Neural cell (in vitro differentiated cells): ENCODE measurements around the gene ADAP2. TPM values are rescaled to one million over a fixed set of nuclear protein-coding genes. Genes with fewer than 3 reads are reported as not detected.

ENCODE experiments used
- H2AFZ ChIP-seq: fragments of 200-600, 300-800 bp; sonication (generic), shearing (Covaris generic); 2 replicates; pipeline ENCODE4 v1.6.0; 2014; ENCODE audit warnings: low read depth, mild to moderate bottlenecking, antibody characterized with exemption, low read length, moderate library complexity
- H3F3A ChIP-seq: fragments of 200-600 bp; shearing (Covaris generic); 2 replicates; pipeline ENCODE4 v1.6.1; 2016; ENCODE audit warnings: mild to moderate bottlenecking, moderate library complexity, mixed read lengths, antibody characterized with exemption, low read length; ENCODE audit not compliant: insufficient read depth, poor library complexity, severe bottlenecking
- H3K27ac ChIP-seq: fragments of 200-600, 300-800 bp; sonication (generic), shearing (Covaris generic); 2 replicates; pipeline ENCODE4 v1.5.1; 2014; ENCODE audit warnings: mild to moderate bottlenecking, low read length, moderate library complexity
- H3K27me3 ChIP-seq: fragments of 300-800, 200-600 bp; sonication (generic), shearing (Covaris generic); 2 replicates; pipeline ENCODE4 v1.6.0; 2014; ENCODE audit warnings: mild to moderate bottlenecking, low read depth, low read length, moderate library complexity; ENCODE audit not compliant: insufficient read depth
- H3K36me3 ChIP-seq: fragments of 300-800, 200-600 bp; sonication (generic), shearing (Covaris generic); 2 replicates; pipeline ENCODE4 v1.5.1; 2014; ENCODE audit warnings: mild to moderate bottlenecking, antibody characterized with exemption, low read length, moderate library complexity; ENCODE audit not compliant: insufficient read depth
- H3K4me2 ChIP-seq: fragments of 300-800, 200-600 bp; sonication (generic), shearing (Covaris generic); 2 replicates; pipeline ENCODE4 v1.6.0; 2014; ENCODE audit warnings: mild to moderate bottlenecking, low read length
- H3K4me3 ChIP-seq: fragments of 300-800, 200-600 bp; sonication (generic), shearing (Covaris generic); 2 replicates; pipeline ENCODE4 v1.5.1; 2014; ENCODE audit warnings: mild to moderate bottlenecking, low read length, moderate library complexity
- H3K79me2 ChIP-seq: fragments of 200-600 bp; shearing (Covaris generic); replicated peaks from 2 replicates; pipeline ENCODE4 v1.6.0; 2014; ENCODE audit warnings: mild to moderate bottlenecking, low read length, moderate library complexity; ENCODE audit not compliant: insufficient read depth
- H3K9ac ChIP-seq: fragments of 300-800, 200-600 bp; sonication (generic), shearing (Covaris generic); 2 replicates; pipeline ENCODE4 v1.6.1; 2016; ENCODE audit warnings: mild to moderate bottlenecking, low read length, mixed read lengths
- H3K9me2 ChIP-seq: fragments of 200-600 bp; shearing (Covaris generic); 2 replicates; pipeline ENCODE4 v1.6.1; 2016; ENCODE audit warnings: mild to moderate bottlenecking, low read length, mixed read lengths; ENCODE audit not compliant: insufficient read depth
- H3K9me3 ChIP-seq: fragments of 200-600, 300-800 bp; sonication (generic), shearing (Covaris generic); 2 replicates; pipeline ENCODE4 v1.6.1; 2016; ENCODE audit warnings: mild to moderate bottlenecking, mixed run types, low read length, moderate library complexity, mixed read lengths
- H4K20me1 ChIP-seq: fragments of 200-600 bp; shearing (Covaris generic); 2 replicates; pipeline ENCODE4 v1.6.1; 2016; ENCODE audit warnings: mild to moderate bottlenecking, mixed run types; ENCODE audit not compliant: insufficient read depth
- EP300 ChIP-seq: fragments of 450-650 bp; conservative IDR thresholded peaks from 2 replicates; pipeline ENCODE4 v1.6.1; 2014; ENCODE audit warnings: antibody characterized with exemption, mild to moderate bottlenecking, moderate library complexity; ENCODE audit not compliant: poor library complexity, severe bottlenecking
- EZH2 ChIP-seq: fragments of 200-600, 300-800 bp; shearing (Covaris generic), sonication (generic); IDR thresholded peaks from 2 replicates; pipeline ENCODE4 v1.6.1; 2014; ENCODE audit warnings: antibody characterized with exemption, low read length, borderline replicate concordance, mild to moderate bottlenecking; ENCODE audit not compliant: insufficient read depth, poor library complexity, severe bottlenecking
- MXI1 ChIP-seq: fragments of 450-650 bp; conservative IDR thresholded peaks from 2 replicates; pipeline ENCODE4 v1.6.1; 2014; ENCODE audit warnings: antibody characterized with exemption, mild to moderate bottlenecking; ENCODE audit not compliant: poor library complexity, severe bottlenecking
- POLR2AphosphoS5 ChIP-seq: IDR thresholded peaks from 2 replicates; pipeline ENCODE4 v1.6.1; 2012
- RAD21 ChIP-seq: fragments of 450-650 bp; conservative IDR thresholded peaks from 2 replicates; pipeline ENCODE4 v1.6.1; 2014; ENCODE audit warnings: antibody characterized with exemption, mild to moderate bottlenecking, moderate library complexity
- SMC3 ChIP-seq: fragments of 450-650 bp; conservative IDR thresholded peaks from 2 replicates; pipeline ENCODE4 v1.6.1; 2014; ENCODE audit warnings: antibody characterized with exemption, mild to moderate bottlenecking, moderate library complexity; ENCODE audit not compliant: poor library complexity
- TAF1 ChIP-seq: IDR thresholded peaks from 2 replicates; pipeline ENCODE4 v1.6.1; 2012; ENCODE audit warnings: low read depth
- polyA plus RNA-seq: library from polyadenylated mRNA; depleted of rRNA; stranded (reverse); fragments of >200 nt; gene quantifications from 2 replicates; pipeline ENCODE4 v1.2.3, GENCODE V29; 2014
- TF ChIP-seq, protein P1 (sequence below): IDR thresholded peaks from 2 replicates; pipeline ENCODE4 v1.6.1; 2012; ENCODE audit warnings: borderline replicate concordance
- TF ChIP-seq, protein P2 (sequence below): fragments of 450-650 bp; IDR thresholded peaks from 2 replicates; pipeline ENCODE4 v1.5.1; 2014; ENCODE audit warnings: antibody characterized with exemption, mild to moderate bottlenecking, moderate library complexity; ENCODE audit not compliant: poor library complexity, severe bottlenecking

The ADAP2 gene
- polyA plus RNA-seq, 1 donor from 2014 or later: 0.92 TPM

DNA sequence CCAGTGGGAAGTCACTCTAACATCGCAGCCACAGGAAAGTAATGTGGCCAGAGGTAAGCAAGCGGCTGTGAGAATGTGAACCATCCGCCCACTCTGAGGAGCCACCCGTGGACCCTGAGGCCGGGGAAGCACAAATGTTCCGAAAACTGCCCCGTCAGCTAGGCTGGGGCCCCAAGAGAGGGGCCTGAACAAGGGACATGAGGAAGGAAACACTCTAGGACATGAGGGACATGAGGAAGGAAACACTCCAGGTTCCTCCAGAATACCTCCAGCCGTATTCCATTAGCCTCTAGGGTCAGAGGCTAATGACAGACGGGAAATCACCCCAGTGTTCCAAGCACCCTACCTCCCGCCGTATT, 16.0 kb upstream of the ADAP2 start:
- H3K36me3 ChIP-seq: no peaks in the 10 kb centered on the region
- peaks cover 6% of the 10 kb centered on the region for H3K79me2 ChIP-seq
- H2AFZ ChIP-seq: peak overlapping the region; percentile 92
- no peaks in the 10 kb centered on the region for H3K9me2 ChIP-seq
- H3K4me2 ChIP-seq: peak overlapping the region; percentile 85
- H3K4me3 ChIP-seq: peak overlapping the region; percentile 79
- H3K9me3 ChIP-seq: no peaks in the 10 kb centered on the region
- no peaks in the 10 kb centered on the region for H4K20me1 ChIP-seq
- peak overlapping the region; percentile 84 for H3K9ac ChIP-seq
- no peaks in the 10 kb centered on the region for H3K27me3 ChIP-seq
- H3K27ac ChIP-seq: peak overlapping the region; percentile 78
- no peaks in the 10 kb centered on the region for H3F3A ChIP-seq
- TF ChIP-seq SMC3 (no peak), TAF1 (no peak), EP300 (no peak), RAD21 (no peak), POLR2AphosphoS5 (no peak), MXI1 (no peak), EZH2 (no peak)
- TF ChIP-seq, protein P1, sequence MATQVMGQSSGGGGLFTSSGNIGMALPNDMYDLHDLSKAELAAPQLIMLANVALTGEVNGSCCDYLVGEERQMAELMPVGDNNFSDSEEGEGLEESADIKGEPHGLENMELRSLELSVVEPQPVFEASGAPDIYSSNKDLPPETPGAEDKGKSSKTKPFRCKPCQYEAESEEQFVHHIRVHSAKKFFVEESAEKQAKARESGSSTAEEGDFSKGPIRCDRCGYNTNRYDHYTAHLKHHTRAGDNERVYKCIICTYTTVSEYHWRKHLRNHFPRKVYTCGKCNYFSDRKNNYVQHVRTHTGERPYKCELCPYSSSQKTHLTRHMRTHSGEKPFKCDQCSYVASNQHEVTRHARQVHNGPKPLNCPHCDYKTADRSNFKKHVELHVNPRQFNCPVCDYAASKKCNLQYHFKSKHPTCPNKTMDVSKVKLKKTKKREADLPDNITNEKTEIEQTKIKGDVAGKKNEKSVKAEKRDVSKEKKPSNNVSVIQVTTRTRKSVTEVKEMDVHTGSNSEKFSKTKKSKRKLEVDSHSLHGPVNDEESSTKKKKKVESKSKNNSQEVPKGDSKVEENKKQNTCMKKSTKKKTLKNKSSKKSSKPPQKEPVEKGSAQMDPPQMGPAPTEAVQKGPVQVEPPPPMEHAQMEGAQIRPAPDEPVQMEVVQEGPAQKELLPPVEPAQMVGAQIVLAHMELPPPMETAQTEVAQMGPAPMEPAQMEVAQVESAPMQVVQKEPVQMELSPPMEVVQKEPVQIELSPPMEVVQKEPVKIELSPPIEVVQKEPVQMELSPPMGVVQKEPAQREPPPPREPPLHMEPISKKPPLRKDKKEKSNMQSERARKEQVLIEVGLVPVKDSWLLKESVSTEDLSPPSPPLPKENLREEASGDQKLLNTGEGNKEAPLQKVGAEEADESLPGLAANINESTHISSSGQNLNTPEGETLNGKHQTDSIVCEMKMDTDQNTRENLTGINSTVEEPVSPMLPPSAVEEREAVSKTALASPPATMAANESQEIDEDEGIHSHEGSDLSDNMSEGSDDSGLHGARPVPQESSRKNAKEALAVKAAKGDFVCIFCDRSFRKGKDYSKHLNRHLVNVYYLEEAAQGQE: no peak
- TF ChIP-seq, protein P2, sequence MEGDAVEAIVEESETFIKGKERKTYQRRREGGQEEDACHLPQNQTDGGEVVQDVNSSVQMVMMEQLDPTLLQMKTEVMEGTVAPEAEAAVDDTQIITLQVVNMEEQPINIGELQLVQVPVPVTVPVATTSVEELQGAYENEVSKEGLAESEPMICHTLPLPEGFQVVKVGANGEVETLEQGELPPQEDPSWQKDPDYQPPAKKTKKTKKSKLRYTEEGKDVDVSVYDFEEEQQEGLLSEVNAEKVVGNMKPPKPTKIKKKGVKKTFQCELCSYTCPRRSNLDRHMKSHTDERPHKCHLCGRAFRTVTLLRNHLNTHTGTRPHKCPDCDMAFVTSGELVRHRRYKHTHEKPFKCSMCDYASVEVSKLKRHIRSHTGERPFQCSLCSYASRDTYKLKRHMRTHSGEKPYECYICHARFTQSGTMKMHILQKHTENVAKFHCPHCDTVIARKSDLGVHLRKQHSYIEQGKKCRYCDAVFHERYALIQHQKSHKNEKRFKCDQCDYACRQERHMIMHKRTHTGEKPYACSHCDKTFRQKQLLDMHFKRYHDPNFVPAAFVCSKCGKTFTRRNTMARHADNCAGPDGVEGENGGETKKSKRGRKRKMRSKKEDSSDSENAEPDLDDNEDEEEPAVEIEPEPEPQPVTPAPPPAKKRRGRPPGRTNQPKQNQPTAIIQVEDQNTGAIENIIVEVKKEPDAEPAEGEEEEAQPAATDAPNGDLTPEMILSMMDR: no peak

GRCh38 chr17:30906101-30906911, 15.4 kb upstream of the ADAP2 start, which contains the start of gene TEFM:
Gene TEFM, minus strand, starts transcription at chr17:30906238. Its CDS starts 40 bp downstream, at chr17:30906198.
- TF ChIP-seq TAF1 (peak; percentile 92), RAD21 (no peak), EP300 (no peak), EZH2 (no peak), POLR2AphosphoS5 (peak; percentile 79), SMC3 (peak; percentile 52), MXI1 (peak; percentile 63)
- TF ChIP-seq, protein P1: peak; percentile 40
- TF ChIP-seq, protein P2: no peak
- H3K27ac ChIP-seq: peak within 1 kb of the TSS; percentile 78
- H3K4me2 ChIP-seq: peak within 1 kb of the TSS; percentile 85
- H4K20me1 ChIP-seq: no peaks in the 10 kb centered on the region
- peak within 1 kb of the TSS; percentile 84 for H3K9ac ChIP-seq
- no peaks in the 10 kb centered on the region for H3F3A ChIP-seq
- H3K9me2 ChIP-seq: no peaks in the 10 kb centered on the region
- H3K36me3 ChIP-seq: no peaks in the 10 kb centered on the region
- peak within 1 kb of the TSS; percentile 79 for H3K4me3 ChIP-seq
- H3K27me3 ChIP-seq: no peaks in the 10 kb centered on the region
- H2AFZ ChIP-seq: peak within 1 kb of the TSS; percentile 92
- H3K9me3 ChIP-seq: no peaks in the 10 kb centered on the region
- peaks cover 6% of the 10 kb centered on the region for H3K79me2 ChIP-seq
